GM19395 (cell line): ENCODE measurements around the gene FOXP1.

Experiments
- ATAC-seq: cut with Tn5 transposase; IDR thresholded peaks from one replicate; pipeline ENCODE4 v1.9.1; 2021; ENCODE audit warnings: mild to moderate bottlenecking, moderate library complexity; ENCODE audit not compliant: unreplicated experiment

Gene FOXP1

DNA sequence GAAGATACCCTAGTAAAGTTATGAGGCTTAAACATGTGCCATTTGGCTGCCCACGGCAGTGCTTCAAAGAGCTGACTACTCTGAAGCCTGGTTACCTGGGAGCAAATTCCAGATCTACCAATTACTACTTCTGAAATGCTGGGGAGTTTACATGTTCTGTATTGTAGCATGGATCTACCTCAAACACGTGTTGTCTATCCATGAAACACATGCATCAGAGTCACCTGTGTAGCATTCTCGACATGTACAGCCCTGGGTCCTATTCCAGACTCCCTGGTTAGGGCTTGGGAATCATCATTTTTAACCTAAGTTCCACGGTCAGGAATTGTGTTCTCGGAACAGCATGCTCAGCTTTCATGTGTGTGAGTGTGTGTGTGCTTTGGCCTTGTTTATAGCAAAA, 671.8 kb downstream of the FOXP1 start:
- ATAC-seq, result no peak

DNA sequence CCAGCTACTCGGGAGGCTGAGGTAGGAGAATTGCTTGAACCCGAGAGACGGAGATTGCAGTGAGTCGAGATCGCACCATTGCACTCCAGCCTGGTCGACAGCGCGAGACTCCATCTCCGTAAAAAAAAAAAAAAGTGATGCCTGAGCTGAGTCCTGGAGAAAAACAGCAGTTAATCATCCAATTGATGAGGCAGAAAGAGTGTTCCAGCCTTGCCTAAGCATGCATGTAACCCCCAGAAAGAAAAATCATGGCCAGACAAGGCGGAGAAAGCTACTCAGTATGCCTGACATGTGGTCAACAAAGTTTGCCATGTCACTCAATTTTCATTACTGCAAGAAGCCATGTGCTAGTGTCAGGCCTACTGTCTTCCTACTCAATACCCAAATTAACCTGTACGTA, 678.0 kb downstream of the FOXP1 start:
- no peak for ATAC-seq
